ENCODE results near the gene NDUFAB1.
"Not testable (repeated sequence)": the region's sequence is repeated elsewhere in the genome, so short reads cannot be mapped to it uniquely, and the experiment has no call there.

The NDUFAB1 gene

GRCh38 chr16:23584186-23585076, 11.7 kb downstream of the NDUFAB1 start:
- no peak for DNase-seq (ENCODE audit: low read depth)

GRCh38 chr16:23583271-23583670, 12.8 kb downstream of the NDUFAB1 start:
- DNase-seq (ENCODE audit: low read depth): not testable (repeated sequence)

DNA sequence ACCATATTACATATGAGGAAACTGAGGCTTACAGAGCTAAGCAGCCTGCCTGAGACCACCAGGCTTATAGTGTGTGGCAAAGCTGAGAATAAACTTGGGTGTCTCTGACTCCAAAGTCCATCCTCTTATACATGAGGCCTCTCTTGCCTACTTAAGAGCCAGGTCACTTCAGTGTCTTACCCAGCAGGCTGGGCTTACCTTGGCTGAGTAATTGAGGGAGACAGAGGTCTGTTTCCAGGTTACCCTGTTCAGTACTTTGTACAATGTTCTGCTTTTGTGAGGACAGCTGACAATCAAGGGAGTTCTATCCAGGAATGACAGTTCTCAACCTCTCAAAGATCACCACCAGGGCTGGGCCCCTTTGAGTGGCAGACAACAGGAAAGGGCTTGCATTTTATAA, 14.4 kb downstream of the NDUFAB1 start:
- no peak for DNase-seq (ENCODE audit: low read depth)

DNA sequence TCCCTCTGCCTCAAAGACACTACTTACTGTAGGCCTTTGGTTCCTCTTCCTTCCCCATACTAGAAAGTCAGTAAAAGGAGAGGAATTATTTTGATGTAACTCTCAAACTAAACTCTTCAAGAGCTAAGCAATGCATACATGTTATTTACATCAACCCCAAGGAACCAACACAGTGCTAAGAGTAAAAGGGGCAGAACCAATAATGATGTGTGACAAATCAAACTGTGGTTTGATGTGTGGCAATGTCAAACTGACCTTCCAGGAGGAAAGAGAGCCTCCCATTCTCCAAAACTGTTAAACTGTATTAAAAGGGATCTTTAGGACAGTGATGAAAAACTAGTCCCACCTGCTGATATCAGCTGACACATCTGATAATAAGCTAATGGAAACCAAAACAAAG, 15.7 kb downstream of the NDUFAB1 start:
- no peak for DNase-seq (ENCODE audit: low read depth)

DNA sequence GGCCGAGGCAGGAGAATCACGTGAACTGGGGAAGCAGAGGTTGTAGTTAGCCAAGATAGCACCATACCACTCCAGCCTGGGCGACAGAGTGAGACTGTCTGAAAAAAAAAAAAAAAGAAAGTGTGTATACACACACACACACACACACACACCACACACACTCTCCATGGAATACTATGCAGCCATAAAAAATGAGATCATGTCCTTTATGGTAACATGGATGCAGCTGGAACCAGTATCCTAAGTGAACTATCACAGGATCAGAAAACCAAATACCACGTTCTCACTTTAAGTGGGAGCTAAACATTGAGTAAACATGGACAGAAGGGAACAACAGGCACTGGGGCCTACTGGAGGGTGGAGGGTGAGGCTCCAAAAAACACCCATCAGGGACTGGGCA, 16.7 kb downstream of the NDUFAB1 start:
- DNase-seq (ENCODE audit: low read depth): no peak

DNA sequence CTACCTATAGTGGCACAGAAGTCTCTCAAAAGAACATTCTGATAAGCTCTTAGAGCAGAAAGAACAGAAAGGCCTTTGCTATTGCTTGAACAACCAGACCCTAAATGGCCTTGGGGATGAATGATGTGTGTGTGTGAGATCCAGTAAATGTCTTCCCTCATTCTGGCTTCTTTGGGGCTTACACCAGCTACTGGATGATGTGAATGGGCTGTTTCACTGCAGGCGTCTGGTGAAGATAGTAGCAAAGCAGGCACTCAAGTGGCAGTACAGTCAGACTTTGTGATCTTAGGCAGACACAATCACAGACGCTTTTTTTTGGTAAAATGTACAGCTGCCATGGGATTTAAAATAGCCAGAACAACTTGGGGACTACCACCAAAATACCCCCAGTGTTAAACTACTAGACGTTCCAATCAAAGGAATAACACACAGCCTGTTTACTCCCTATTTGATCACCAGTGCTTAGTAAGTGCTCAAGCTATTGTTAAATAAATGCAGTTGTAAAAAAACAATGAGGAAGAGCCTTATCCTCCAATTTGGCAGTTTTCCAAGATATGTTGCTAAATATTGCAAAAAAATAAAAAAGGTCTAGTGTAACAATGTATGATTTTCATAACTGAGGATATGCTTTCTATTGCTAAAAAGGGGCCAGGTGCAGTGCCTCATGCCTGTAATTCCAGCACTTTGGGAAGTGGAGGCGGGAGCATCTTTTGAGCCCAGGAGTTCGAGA, 17.9 kb downstream of the NDUFAB1 start:
- no peak for DNase-seq (ENCODE audit: low read depth)

GRCh38 chr16:23577493-23577892, 18.6 kb downstream of the NDUFAB1 start:
- DNase-seq (ENCODE audit: low read depth): no peak

GRCh38 chr16:23575834-23576233, 20.3 kb downstream of the NDUFAB1 start:
- DNase-seq (ENCODE audit: low read depth): no peak

- no peak for DNase-seq (ENCODE audit: low read depth)
These were observed 22.3 kb downstream of the NDUFAB1 start for GRCh38 chr16:23573817-23574216.

DNA sequence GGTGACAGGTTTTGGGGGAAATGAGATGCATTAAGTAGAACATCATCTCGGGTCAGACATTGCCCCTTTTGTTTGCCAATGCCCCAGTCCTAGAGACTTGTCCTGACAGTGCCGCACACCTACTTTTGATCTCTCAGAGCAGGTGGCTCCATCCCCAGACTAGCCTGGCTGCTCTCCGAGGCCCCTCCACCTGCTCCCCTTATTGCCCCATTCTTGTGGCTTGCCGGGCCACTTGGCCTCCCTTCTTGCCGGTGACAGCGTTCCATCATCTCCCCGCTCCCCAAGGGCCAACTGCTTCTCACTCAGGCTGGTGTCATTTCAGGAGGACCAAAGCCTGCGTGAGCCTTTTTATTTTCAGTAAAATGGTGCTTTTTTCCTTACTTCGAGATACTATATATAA, 23.7 kb downstream of the NDUFAB1 start:
- DNase-seq (ENCODE audit: low read depth): no peak

- no peak for DNase-seq (ENCODE audit: low read depth)
These were observed 24.2 kb downstream of the NDUFAB1 start for GRCh38 chr16:23571895-23572294.

GRCh38 chr16:23570992-23571632, 25.0 kb downstream of the NDUFAB1 start:
- no peak for DNase-seq (ENCODE audit: low read depth)

GRCh38 chr16:23567602-23568001, 28.5 kb downstream of the NDUFAB1 start:
- no peak for DNase-seq (ENCODE audit: low read depth)

DNA sequence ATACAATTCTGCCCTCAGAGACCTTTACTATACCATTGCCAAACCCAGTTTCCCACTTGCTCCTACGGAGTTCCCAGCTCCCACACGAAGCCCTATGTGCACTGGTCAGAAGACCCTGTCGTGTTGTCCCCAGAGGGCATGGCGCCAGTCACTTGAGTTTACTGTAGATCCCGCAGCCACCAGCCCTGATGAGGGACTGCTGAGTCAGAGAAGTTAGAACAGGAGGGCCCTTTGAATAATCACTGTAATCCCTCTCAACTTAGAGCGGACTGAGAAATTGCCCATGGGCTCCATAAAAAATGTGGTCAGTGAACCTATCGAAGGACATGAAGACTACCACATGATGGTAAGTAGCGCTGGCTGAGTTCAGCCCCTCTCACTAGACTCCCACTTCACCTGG, 29.4 kb downstream of the NDUFAB1 start:
- no peak for DNase-seq (ENCODE audit: low read depth)

DNA sequence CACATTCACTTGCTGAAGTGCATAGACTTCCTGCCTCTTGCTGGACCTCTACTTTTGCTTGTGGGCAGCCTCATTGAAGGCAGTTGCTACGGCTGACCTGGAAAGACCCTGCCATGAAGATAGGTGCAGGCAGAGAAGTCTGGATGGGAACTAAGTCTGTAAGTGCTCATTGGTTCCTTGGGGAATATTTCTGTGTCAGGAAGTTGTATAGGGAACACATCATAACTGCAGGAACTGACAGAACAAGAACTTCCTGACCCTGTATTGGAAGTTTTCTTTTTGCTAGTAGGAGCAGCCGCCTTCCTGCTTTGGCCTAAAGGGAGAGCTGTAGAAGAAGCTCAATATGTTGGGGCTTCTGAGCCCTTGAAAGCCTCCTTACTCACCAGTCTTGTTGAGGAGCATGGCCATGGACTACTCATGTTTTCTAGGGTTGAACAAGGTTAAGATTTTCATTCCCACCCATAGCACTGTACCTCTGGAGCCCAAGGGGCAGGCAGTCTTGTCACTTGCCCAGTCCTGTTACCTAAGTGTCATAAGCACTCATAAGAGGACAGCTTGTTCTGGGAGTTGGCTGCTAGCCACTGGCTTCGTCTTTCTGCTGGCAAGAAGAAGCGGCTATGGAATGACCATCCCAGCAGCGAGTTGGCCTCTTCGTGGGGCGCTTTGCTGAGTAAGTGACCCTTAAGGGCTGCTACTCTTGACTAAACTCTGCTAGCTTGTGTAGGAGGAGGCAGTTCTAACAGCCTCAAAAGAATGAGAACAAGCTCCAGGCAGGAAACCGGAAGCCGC, 31.3 kb downstream of the NDUFAB1 start:
- no peak for DNase-seq (ENCODE audit: low read depth)

DNA sequence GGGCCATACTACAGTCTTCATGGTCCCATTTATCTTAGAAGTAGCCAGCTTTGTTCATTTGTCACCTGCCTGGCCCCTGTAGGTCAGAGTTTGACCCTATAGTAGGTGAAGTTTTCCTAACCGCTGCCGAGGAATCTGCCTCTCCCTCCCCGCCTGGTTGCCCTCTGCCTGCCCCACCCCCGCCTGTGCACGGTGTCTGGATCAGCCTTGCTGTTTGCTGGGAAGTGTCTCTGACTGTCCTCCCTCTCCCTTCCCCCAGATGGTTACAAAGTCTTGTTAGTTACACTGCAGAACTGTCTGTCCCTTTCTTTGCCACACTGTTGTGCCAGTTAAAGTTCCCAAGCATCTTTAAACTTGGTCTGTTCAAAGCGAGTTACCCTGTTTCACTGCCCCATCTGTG, 32.9 kb downstream of the NDUFAB1 start:
- no peak for DNase-seq (ENCODE audit: low read depth)

- no peak for DNase-seq (ENCODE audit: low read depth)
These were observed 33.6 kb downstream of the NDUFAB1 start for GRCh38 chr16:23562505-23562904.

GRCh38 chr16:23561586-23561985, 34.5 kb downstream of the NDUFAB1 start:
- DNase-seq (ENCODE audit: low read depth): no peak

- no peak for DNase-seq (ENCODE audit: low read depth)
These were observed 38.1 kb downstream of the NDUFAB1 start for GRCh38 chr16:23557779-23558702.

GRCh38 chr16:23556881-23557778, 39.0 kb downstream of the NDUFAB1 start, which contains the start of the genes EARS2 and UBFD1:
Gene EARS2, minus strand, starts transcription at chr16:23557350. Its CDS starts 7 bp downstream, at chr16:23557343.
Gene UBFD1, plus strand, starts transcription at chr16:23557727. Its CDS starts 16 bp downstream, at chr16:23557743.
- DNase-seq (ENCODE audit: low read depth): peak; percentile 98
